Stimulated activated CD8-positive, alpha-beta memory T cell treated with anti-CD3 and anti-CD28 coated beads, Interleukin-2, amount 100 ng/mL, for 48 hours (primary cell): Measurements from ENCODE around the gene TNRC6C.
"Not testable (repeated sequence)": the region's sequence is repeated elsewhere in the genome, so short reads cannot be mapped to it uniquely, and the experiment has no call there.

Experiments used
- DNase-seq, 2 donors: peaks; one replicate each; pipeline ENCODE4 v3.0.0-alpha.2; 2020; ENCODE audit warnings: low read depth in 2 of 2

TNRC6C gene

GRCh38 chr17:77929871-77930436 is 28.5 kb upstream of the TNRC6C start:
- DNase-seq, result no peak

DNA sequence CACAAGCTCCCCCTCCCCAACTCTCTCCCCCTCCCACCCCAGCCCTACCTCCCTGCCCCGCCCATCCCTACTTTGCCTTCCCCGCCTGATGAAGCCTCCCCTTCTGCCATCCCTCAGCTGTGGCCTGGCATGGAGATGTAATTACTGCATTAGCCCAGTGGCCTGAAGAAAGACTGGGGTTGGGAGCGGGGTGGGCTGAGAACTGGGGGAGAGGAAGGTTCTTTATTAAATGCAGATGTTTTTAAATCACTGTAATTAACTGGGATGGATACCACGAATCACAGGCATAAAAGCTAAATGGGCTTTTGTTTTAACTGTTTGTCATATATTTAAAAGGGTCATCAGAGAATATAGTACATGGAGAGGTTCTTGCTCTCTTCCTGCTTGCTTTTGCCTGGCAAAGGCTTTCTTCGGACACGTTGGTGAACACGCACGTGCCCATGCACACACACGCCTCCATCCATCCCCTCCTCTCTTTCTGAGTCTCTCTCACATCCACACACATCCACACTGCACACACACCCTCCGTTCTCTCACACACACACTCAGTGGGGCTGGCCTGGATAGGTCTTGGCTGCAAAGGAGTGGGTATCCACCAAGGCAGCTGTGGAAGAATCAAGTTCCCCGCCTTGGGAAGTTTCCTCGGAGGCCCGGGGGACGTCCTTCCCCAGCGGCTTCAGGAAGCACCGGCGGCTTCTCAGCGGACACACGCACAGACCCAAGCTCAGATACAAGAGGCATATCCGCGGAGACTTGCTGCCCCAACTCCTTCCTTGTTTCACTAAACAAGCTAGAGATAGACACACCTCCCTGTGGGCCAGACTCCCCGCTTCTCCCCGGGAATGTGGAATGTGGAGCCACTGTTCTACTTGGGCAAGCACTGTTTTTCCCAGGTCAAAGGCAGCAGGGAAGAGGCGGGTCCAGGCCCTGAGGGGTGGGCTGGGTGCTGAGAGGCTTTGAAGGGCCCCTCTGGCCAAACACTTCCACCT is 27.4 kb upstream of the TNRC6C start:
- no peak for DNase-seq

DNA sequence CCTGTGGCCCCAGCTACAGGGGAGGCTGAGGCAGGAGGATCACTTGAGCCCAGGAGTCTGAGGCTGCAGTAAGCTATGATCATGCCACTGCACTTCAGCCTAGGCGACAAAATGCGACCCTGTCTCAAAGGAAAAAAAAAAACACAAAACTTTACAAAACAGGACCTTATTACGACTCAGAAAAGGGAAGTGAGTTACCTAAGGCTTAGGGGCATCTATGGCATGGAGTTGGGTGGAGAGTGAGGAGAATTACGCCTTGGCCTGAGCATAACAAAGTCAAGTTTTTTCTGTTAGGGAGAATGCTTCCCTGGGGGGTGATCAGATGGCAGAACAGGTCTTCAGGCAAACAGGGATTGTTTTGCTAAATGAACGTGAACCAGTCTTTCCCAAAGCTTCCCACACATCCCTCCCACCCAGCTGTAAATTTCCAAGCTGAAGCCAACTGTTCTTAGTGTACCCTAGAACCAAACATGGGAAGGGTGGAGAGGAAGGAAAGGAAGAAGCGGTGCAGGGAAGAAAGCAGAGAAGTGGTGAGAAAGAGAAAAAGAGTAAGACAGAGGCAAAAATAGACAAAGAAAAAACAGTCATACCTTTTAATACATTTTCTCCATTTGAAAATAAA is 24.6 kb upstream of the TNRC6C start:
- DNase-seq, result no peak

GRCh38 chr17:77935121-77935571 is 23.4 kb upstream of the TNRC6C start:
- no peak for DNase-seq

- not testable (repeated sequence) for DNase-seq
These were observed 22.8 kb upstream of the TNRC6C start for GRCh38 chr17:77935744-77936143.

GRCh38 chr17:77936881-77937280 is 21.6 kb upstream of the TNRC6C start:
- no peak for DNase-seq

- DNase-seq, result no peak
These were observed 17.5 kb upstream of the TNRC6C start for GRCh38 chr17:77941004-77941403.

- DNase-seq, result no peak
These were observed 16.2 kb upstream of the TNRC6C start for GRCh38 chr17:77942112-77942988.

DNA sequence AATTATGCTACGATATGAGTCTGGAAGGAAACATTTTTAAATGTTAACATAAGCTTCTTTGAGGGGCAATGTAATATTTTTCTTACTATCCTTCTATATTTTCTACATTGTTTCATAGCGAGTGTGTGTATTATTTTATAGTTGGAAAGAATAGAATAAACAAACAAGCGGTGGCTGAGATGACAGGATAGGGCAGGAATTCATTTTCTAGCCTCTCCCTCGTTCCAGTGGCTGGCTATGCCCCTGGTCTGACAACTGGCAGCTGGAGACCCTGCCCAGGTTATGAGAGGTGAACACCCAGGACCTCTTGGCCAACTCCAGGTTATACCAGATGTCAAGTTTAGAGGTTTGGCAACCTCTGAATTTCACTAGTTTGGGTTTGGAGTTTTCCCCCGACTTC is 14.5 kb upstream of the TNRC6C start:
- no peak for DNase-seq

DNA sequence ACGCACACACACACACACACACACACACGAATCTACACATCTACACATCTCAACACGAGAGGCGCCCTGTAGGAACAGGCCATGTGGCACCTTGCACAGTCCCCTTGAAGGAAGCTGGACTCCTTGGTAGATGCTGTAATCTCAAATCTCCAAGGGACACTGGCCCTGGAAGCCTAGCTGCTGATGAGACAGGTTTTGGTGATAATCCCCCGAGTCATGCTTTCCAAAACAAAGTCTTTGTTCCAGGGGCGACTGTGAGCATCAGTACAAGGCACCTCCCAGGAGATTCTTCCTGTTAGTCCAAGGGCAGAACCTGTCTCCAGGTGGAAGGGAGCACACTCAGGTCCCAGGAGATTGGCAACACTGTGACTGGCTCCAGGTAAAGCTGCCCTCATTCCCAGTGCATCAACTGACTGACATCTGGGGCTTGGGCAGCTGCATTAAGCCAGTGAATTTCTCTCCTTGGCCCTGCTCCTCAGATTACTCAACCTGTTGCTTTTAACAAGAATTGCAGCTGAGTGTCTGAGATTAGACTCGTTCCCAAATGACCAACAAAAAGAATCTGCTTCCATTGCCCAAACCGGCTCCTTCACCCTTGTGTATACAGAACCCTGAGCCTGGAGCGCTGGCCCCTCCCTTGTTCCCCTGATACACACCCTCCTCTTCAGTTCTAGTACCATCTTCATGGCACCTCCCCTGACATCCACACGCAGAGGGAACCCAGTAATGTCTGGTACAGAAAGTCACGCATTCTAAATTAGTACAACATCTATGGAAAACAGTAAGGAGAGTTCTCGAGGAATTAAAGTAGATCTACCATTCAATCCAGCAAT is 13.9 kb upstream of the TNRC6C start:
- no peak for DNase-seq

GRCh38 chr17:77946900-77947645 is 11.4 kb upstream of the TNRC6C start:
- no peak for DNase-seq

- DNase-seq, result no peak
These were observed 9.8 kb upstream of the TNRC6C start for GRCh38 chr17:77948690-77949114.

GRCh38 chr17:77951123-77951522 is 7.4 kb upstream of the TNRC6C start:
- DNase-seq, result no peak

GRCh38 chr17:77952368-77952767 is 6.1 kb upstream of the TNRC6C start:
- no peak for DNase-seq

DNA sequence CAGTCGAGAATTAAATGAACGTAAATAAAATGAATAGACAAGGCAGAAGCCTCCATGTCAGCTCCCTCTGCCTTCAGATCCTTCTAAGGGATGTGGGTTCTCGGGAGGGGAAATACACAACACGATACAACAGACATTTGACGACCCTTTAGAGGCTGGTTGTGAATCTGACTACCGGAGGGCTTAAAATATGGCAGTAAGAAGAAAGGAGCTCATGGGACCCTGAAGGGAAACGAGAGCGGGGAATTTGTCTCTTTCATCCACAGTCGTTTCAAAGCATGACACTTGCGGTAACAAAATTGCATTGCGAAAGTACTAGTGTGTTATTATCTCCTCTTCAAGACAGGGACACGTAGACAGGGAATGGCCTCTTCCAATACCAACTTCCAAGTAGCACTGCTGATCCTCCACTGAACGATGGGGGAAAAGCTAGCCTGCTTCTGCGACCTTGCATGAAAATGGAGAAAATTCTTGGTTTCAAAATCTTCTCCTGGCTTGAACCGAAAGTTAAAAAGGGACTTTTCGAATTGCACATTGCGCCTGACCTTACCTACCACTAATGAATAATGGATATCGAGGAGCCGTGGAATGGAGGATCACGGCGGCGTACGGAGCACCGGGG is 1.2 kb upstream of the TNRC6C start:
- DNase-seq, result no peak

DNA sequence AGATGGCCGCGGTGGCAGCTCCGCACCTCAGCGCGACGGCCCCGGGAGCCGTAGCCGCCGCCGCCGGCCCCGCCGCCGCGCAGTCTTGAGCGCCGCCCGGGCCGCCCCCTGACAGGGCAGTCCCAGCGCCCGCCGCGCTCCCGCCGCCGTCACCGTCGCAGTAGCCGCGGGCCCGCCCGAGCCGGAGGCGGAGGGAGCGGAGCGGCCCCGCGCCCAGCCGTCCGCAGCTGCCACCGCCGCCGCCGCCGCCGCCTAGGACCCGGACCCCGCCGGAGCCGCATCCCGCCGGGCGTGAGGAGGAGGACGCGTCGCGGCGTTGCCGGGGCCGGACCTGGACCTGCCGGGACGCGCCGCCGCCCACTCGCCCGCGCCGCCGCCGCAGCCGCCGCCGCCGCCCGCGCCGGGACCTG is 218 bp downstream of the TNRC6C start:
- DNase-seq, result peak in 1 of 2 donors; percentile 8

DNA sequence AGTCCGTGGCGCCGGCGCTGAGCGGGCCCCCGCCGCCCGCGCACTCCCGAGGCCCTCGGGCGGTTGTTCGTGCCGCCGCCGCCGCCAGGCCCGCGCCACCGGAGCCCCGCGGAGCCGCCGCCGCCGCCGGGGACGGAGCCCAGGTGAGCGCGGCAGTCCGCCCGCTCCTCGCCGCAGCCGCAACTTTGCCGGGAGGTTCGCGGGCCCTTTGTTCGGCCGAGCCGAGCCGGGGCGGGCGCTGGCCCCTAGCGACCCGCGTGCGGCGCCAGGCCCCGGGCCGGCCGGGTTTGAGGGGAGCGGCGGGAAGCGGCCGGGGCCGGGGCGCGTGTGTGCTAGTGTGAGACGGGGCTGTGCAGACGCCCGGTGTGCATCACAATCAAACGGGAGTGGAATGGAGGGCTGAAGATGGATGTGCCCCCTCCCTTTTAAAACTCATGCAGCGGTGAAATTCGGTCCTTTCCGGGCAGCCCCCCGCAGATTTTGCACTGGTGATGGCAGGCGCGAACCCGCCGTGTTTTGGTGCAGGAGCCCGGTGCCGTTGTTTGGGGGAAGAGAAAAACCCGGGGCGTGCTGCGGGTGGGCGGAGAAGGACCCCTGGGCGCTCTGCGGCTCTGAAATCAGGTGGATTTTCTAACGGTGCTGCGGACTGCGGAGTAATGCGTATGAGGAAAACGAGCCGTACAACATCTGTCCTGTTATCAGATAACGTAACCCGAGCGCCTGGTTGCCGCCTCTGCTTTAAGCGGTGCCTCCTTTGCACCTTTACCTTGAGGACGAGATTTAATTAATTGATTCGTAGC is 823 bp downstream of the TNRC6C start:
- DNase-seq, result peak; percentile 9 to 13

GRCh38 chr17:77959926-77960521 is 1.5 kb downstream of the TNRC6C start:
- DNase-seq, result no peak
